Measurements from ENCODE around the gene UTP25.
A peak's percentile ranks its signal among the peaks of the same experiment; 100 is the strongest.

Gene UTP25

DNA sequence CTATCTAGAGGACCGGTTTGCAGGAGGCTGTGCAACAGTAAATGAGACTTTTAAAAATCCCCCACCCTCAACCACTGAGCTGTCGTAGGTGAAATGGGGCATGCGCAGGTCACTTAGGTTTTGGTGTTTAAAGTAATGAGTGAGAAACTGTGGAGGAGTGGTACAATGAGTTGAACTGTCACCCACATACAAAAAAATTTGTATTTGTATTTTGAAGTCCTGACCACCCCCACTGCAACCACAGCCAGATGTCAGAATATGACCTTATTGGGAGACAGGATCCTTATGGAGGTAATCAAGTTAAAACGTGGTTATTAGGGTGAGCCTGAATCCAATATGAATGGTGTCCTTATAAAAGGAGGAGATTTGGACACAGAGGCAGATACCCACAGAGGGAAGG, 20.3 kb upstream of the UTP25 start:
- DNase-seq (ENCODE audit: low read depth) = no peak
- no peak overlapping the region for H3K4me3 ChIP-seq (ENCODE audit: low read length)
- TF ChIP-seq, protein P1, sequence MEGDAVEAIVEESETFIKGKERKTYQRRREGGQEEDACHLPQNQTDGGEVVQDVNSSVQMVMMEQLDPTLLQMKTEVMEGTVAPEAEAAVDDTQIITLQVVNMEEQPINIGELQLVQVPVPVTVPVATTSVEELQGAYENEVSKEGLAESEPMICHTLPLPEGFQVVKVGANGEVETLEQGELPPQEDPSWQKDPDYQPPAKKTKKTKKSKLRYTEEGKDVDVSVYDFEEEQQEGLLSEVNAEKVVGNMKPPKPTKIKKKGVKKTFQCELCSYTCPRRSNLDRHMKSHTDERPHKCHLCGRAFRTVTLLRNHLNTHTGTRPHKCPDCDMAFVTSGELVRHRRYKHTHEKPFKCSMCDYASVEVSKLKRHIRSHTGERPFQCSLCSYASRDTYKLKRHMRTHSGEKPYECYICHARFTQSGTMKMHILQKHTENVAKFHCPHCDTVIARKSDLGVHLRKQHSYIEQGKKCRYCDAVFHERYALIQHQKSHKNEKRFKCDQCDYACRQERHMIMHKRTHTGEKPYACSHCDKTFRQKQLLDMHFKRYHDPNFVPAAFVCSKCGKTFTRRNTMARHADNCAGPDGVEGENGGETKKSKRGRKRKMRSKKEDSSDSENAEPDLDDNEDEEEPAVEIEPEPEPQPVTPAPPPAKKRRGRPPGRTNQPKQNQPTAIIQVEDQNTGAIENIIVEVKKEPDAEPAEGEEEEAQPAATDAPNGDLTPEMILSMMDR (conservative IDR thresholded peaks at IDR 0.05; ENCODE audit: low read depth, low read length) = no peak

DNA sequence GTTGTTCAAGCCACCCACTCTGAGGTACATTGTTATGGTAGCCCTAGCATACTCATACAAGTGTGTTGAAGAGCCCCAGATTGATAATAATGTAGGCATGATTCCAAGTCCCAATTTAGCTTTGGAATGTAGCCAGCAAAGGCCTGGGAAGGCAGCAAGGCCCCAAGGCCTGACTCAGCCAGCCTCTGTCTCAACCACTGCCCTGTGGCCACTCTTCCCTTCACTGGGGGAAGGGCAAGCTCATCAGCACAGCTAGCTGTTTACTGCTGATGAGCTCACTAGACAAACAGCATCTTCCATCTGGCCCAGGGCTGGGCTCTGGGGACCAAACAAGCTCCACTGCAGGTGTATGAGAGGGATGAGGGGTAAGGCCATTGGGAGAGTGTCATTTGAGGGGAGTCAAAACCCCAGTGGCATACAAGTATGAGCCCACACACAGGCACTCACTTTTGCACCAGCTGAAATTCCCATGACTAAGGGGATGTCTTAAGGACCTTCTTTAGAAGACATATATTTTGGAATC, 19.7 kb upstream of the UTP25 start:
- peak; percentile 79 for DNase-seq (ENCODE audit: low read depth)
- no peak overlapping the region for H3K4me3 ChIP-seq (ENCODE audit: low read length)
- TF ChIP-seq, protein P1 (conservative IDR thresholded peaks at IDR 0.05; ENCODE audit: low read depth, low read length) = no peak

DNA sequence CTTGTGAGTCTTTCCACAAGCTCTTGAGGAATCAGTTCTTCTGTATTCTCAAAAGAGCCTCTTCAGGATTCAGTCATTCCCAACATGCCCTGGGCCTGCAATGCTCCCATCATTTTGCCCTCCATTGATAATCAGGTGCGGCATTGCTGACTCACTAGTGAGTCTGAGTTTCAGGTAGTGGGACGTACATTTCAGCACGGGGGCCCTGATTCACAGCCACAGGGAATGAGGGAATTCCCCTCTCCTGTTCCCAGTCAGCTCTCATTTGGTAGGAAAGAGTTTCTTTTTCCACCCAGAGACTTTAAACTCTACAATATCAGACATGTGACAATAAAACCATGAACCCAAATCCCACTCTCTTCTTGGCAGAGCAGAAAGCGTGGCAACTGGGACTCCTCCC, 18.2 kb upstream of the UTP25 start:
- DNase-seq (ENCODE audit: low read depth) = no peak
- H3K4me3 ChIP-seq (ENCODE audit: low read length) = no peak overlapping the region
- TF ChIP-seq, protein P1 (conservative IDR thresholded peaks at IDR 0.05; ENCODE audit: low read depth, low read length) = no peak

DNA sequence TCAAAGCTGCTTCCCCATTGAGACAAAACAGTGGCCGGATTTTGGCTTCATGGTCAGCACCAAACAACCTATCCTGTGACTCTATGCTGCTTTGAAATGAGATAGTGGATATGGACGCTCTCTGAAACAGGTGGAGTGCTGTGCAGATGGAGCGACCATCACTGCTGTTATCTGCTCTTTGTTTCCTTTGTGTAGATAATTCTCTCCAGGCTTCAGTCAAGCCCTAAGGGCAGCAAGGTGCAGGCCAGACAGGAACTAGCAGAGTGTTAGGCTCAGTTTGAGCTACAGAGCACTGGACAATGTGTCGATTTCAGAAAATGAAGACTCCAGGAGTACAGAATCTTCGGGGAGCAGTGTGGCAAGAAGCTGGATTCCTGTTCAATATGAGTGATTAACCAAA, 17.0 kb upstream of the UTP25 start:
- no peak for DNase-seq (ENCODE audit: low read depth)
- no peak overlapping the region for H3K4me3 ChIP-seq (ENCODE audit: low read length)
- TF ChIP-seq, protein P1 (conservative IDR thresholded peaks at IDR 0.05; ENCODE audit: low read depth, low read length) = no peak

DNA sequence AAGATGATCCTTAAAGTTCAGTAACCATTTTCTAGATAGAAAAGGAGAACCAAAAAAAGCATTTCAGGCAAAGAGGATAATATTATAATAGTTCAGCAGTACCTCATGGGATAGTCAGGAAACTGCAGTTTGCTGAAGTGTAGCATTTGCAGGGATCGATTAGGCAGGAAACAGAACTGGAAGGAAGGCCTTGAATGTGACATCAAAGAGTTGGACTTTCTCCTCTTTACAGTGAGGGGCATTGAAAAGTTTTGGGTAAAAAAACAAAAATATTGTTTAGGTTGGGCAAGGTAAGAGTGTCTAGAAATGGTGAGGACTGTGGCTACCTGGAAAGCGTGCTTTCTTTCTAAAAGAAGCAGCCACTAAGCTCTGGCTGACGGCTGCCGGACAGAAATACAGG, 13.9 kb upstream of the UTP25 start:
- TF ChIP-seq, protein P1 (conservative IDR thresholded peaks at IDR 0.05; ENCODE audit: low read depth, low read length) = no peak
- no peak for DNase-seq (ENCODE audit: low read depth)
- H3K4me3 ChIP-seq (ENCODE audit: low read length) = no peak overlapping the region

DNA sequence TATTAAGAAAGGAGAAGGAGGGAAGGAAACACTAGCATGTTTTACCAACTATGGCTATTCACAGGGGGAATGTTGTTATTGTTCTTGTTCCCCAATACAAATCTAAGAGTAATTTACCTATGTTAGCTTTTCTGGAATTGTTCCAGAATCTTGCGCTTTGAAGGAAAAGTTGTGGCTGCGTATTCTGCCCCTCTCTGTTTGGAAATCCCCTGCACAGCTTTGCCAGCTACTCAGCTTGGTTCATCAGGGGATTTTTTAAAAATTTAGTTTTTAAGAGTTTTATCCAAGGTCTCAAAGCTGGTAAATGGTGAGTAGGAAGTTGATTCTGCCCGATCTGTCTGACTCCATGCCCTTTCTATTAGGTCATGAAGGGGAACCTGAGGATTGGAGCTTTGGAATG, 12.3 kb upstream of the UTP25 start:
- no peak for DNase-seq (ENCODE audit: low read depth)
- no peak overlapping the region for H3K4me3 ChIP-seq (ENCODE audit: low read length)
- TF ChIP-seq, protein P1 (conservative IDR thresholded peaks at IDR 0.05; ENCODE audit: low read depth, low read length) = no peak

DNA sequence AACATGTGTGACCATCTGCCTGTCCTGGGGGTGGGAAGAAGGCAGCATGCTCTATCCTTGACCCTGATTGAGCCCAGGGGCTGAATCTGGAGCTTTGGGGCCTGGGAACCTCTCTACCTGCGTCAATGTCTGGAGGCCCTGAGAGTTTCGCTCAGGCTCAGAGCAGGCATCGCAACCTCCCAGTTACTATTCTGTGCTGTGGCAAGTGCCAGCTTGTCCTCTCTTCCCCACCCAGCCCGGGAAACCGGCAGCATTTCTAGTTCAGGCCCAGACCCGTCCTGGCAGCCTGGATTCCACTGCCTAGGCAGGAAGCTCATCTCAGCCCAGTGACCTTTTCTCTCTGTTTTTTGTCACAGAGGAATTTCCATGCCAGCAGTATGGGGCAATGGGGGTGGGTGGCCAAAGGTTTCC, 11.8 kb upstream of the UTP25 start:
- H3K4me3 ChIP-seq (ENCODE audit: low read length) = no peak overlapping the region
- DNase-seq (ENCODE audit: low read depth) = no peak
- TF ChIP-seq, protein P1 (conservative IDR thresholded peaks at IDR 0.05; ENCODE audit: low read depth, low read length) = no peak

All from retinal pigment epithelial cell (primary cell).